T-cell (primary cell): ENCODE data around the gene TOP1. TPM values are rescaled to one million over a fixed set of nuclear protein-coding genes. Genes with fewer than 3 reads are reported as not detected.

Experiments
- ATAC-seq, 4 experiments: fragments of 200-7000 bp in 3 of 4; fragments of 150-1000 bp in 1 of 4; cut with Tn5 transposase; replicated peaks in 1 of 4; 1 replicate in 3 of 4; 2 replicates in 1 of 4; pipeline ENCODE4 v1.10.0; 2021; ENCODE audit warnings: moderate library complexity in 3 of 4, mild to moderate bottlenecking in 2 of 4, moderate number of reproducible peaks in 1 of 4
- CTCF ChIA-PET, 2 donors: fragments of 300-600 bp; sonication (Branson Sonifier 250); formaldehyde crosslinking; loops; one replicate each; lab custom pipeline; 2022; ENCODE audit warnings: antibody characterized with exemption in 2 of 2; lab: Charles Lee
- POLR2A ChIA-PET, 2 donors: fragments of 300-600 bp; sonication (Branson Sonifier 250); formaldehyde crosslinking; loops; one replicate each; lab custom pipeline; 2022; ENCODE audit warnings: antibody characterized with exemption in 2 of 2; lab: Charles Lee
- DNase-seq, 35 experiments: peaks; one replicate each; pipeline versions ENCODE4 v3.0.0 to v3.0.0-alpha.2; 2013 to 2023
- H3K27ac ChIP-seq: one replicate; pipeline ENCODE4 v1.5.1; 2013; ENCODE audit warnings: low read length
- H3K27me3 ChIP-seq, 2 experiments: replicated peaks in 1 of 2; 1 replicate in 1 of 2; 2 replicates in 1 of 2; pipeline versions ENCODE4 v1.6.1 to v1.7.0; 2013; ENCODE audit warnings: low read length in 1 of 2, mixed read lengths in 1 of 2; ENCODE audit not compliant: control insufficient read depth in 2 of 2, insufficient read depth in 2 of 2; ENCODE audit errors: extremely low read depth in 1 of 2
- H3K36me3 ChIP-seq, 2 donors: 1 replicate in 1 of 2; 2 replicates in 1 of 2; pipeline versions ENCODE4 v1.6.1 to v1.7.0; 2013; ENCODE audit warnings: low read length in 1 of 2; ENCODE audit not compliant: control insufficient read depth in 2 of 2, insufficient read depth in 1 of 2; ENCODE audit errors: extremely low read depth in 1 of 2
- H3K4me1 ChIP-seq, 2 experiments: 1 replicate in 1 of 2; 2 replicates in 1 of 2; pipeline versions ENCODE4 v1.6.1 to v1.7.0; 2013; ENCODE audit warnings: low read length in 2 of 2, mixed read lengths in 1 of 2; ENCODE audit not compliant: insufficient read depth in 2 of 2, control insufficient read depth in 1 of 2; ENCODE audit errors: extremely low read depth in 1 of 2
- H3K4me3 ChIP-seq, 2 donors: 1 replicate in 1 of 2; 2 replicates in 1 of 2; pipeline versions ENCODE4 v1.5.1 to v1.7.0; 2013; ENCODE audit warnings: mild to moderate bottlenecking in 2 of 2, low read length in 1 of 2, moderate library complexity in 1 of 2; ENCODE audit not compliant: control insufficient read depth in 1 of 2; ENCODE audit errors: extremely low read depth in 1 of 2
- H3K9me3 ChIP-seq: 2 replicates; pipeline ENCODE4 v1.7.0; 2013
- H3K27ac Mint-ChIP-seq, 2 donors: one replicate each; pipeline ENCODE4 v1.8.0; 2020 to 2021; ENCODE audit warnings: mild to moderate bottlenecking in 2 of 2, mixed read lengths in 2 of 2
- H3K27me3 Mint-ChIP-seq, 2 donors: one replicate each; pipeline ENCODE4 v1.8.0; 2021 to 2022; ENCODE audit warnings: mixed read lengths in 2 of 2
- H3K36me3 Mint-ChIP-seq: one replicate; pipeline ENCODE4 v1.8.0; 2021; ENCODE audit warnings: mixed read lengths
- H3K4me1 Mint-ChIP-seq, 3 donors: one replicate each; pipeline ENCODE4 v1.8.0; 2020 to 2022; ENCODE audit warnings: mixed read lengths in 3 of 3, mild to moderate bottlenecking in 1 of 3
- H3K4me3 Mint-ChIP-seq, 3 donors: one replicate each; pipeline ENCODE4 v1.8.0; 2020 to 2022; ENCODE audit warnings: mild to moderate bottlenecking in 3 of 3, mixed read lengths in 3 of 3, moderate library complexity in 3 of 3
- H3K9me3 Mint-ChIP-seq, 3 donors: one replicate each; pipeline ENCODE4 v1.8.0; 2020 to 2022; ENCODE audit warnings: mixed read lengths in 3 of 3
- WGBS: methylation state at CpG from one replicate; pipeline ENCODE4 v1.1.5; 2013; ENCODE audit warnings: missing lambda C conversion rate; ENCODE audit not compliant: insufficient coverage; 5-methylcytosine and 5-hydroxymethylcytosine counted together
- total RNA-seq, 35 experiments: library from RNA in 6 of 35; stranded (reverse) in 6 of 35; fragments of 120-200 nt in 1 of 35; gene quantifications; one replicate each; pipeline versions ENCODE4 v1.2.1 to v1.2.4 and lab custom pipeline; 2013 to 2026

TOP1 gene
- total RNA-seq, 5 donors from 2014 or later (not counting 1 experiment from before 2014, with no cell fraction given): 30.2 to 41.2 (median 38.1) TPM

- H3K27ac ChIP-seq: no peak overlapping the region
Observed at GRCh38 chr20:41006126-41006935, 22.3 kb upstream of the TOP1 start.

GRCh38 chr20:41006936-41007474, 21.6 kb upstream of the TOP1 start:
- no peak for ATAC-seq
- WGBS: 90% methylated on average over 2 of the region's 2 CpGs
- H3K27me3 ChIP-seq: no peaks in the 10 kb centered on the region
- H3K4me1 ChIP-seq: peaks cover 0 to 43% of the 10 kb centered on the region in 2 experiments
- Mint-ChIP-seq H3K4me1 (peaks cover 21 to 42% (median 27%) of the 10 kb centered on the region in 3 donors), H3K9me3 (no peaks in the 10 kb centered on the region), H3K4me3 (no peak overlapping the region), H3K27me3 (no peaks in the 10 kb centered on the region), H3K27ac (no peak overlapping the region), H3K36me3 (no peaks in the 10 kb centered on the region)
- H3K4me3 ChIP-seq: no peak overlapping the region
- DNase-seq: no peak
- ChIA-PET CTCF (no interaction called here), POLR2A (no interaction called here)
- no peaks in the 10 kb centered on the region for H3K36me3 ChIP-seq
- H3K9me3 ChIP-seq: no peaks in the 10 kb centered on the region
- no peak overlapping the region for H3K27ac ChIP-seq

More at GRCh38 chr20:41006126-41006935, 22.3 kb upstream of the TOP1 start:
- ATAC-seq: no peak
- no peaks in the 10 kb centered on the region for H3K27me3 Mint-ChIP-seq
- H3K9me3 Mint-ChIP-seq: no peaks in the 10 kb centered on the region
- Histone ChIP-seq H3K4me3 (no peak overlapping the region), H3K4me1 (peaks cover 0 to 39% of the 10 kb centered on the region in 2 experiments), H3K36me3 (no peaks in the 10 kb centered on the region), H3K27me3 (no peaks in the 10 kb centered on the region), H3K9me3 (no peaks in the 10 kb centered on the region)
- no peak overlapping the region for H3K27ac Mint-ChIP-seq
- H3K36me3 Mint-ChIP-seq: no peaks in the 10 kb centered on the region
- ChIA-PET POLR2A (no interaction called here), CTCF (interaction anchor here (0.8 to 1.3 kb wide), 2 partner anchors 16 kb away, joined by 3 read pairs; no protein-coding TSS in a partner anchor)
- H3K4me3 Mint-ChIP-seq: no peak overlapping the region
- 94% methylated on average over 9 of the region's 13 CpGs for WGBS
- peaks cover 14 to 35% (median 21%) of the 10 kb centered on the region in 3 donors for H3K4me1 Mint-ChIP-seq
- no peak for DNase-seq

GRCh38 chr20:41007481-41007880, 21.1 kb upstream of the TOP1 start:
- no peak overlapping the region for H3K4me3 ChIP-seq
- DNase-seq: no peak
- ChIA-PET CTCF (no interaction called here), POLR2A (interaction anchor here in 1 of 2 donors (0.5 kb wide), 1 partner anchor 35 kb away, joined by 15 read pairs; no protein-coding TSS in a partner anchor)
- no peak overlapping the region for H3K27ac ChIP-seq
- 97% methylated on average over 3 of the region's 3 CpGs for WGBS
- H3K4me1 Mint-ChIP-seq: peaks cover 26 to 47% (median 30%) of the 10 kb centered on the region in 3 donors
- no peaks in the 10 kb centered on the region for H3K27me3 ChIP-seq
- no peaks in the 10 kb centered on the region for H3K36me3 ChIP-seq
- no peaks in the 10 kb centered on the region for H3K9me3 ChIP-seq
- no peaks in the 10 kb centered on the region for H3K27me3 Mint-ChIP-seq
- H3K4me3 Mint-ChIP-seq: no peak overlapping the region
- H3K4me1 ChIP-seq: peaks cover 0 to 41% of the 10 kb centered on the region in 2 experiments
- H3K36me3 Mint-ChIP-seq: no peaks in the 10 kb centered on the region
- peak overlapping the region in 1 of 2 donors; percentile 13 for H3K27ac Mint-ChIP-seq
- no peaks in the 10 kb centered on the region for H3K9me3 Mint-ChIP-seq
- ATAC-seq: no peak

GRCh38 chr20:41009946-41010345, 18.7 kb upstream of the TOP1 start:
- H3K36me3 Mint-ChIP-seq: no peaks in the 10 kb centered on the region
- H3K4me1 Mint-ChIP-seq: peaks cover 24 to 34% (median 30%) of the 10 kb centered on the region in 3 donors
- ATAC-seq: no peak
- Histone ChIP-seq H3K9me3 (no peaks in the 10 kb centered on the region), H3K27me3 (no peaks in the 10 kb centered on the region), H3K4me3 (no peak overlapping the region), H3K36me3 (no peaks in the 10 kb centered on the region), H3K4me1 (peaks cover 2 to 29% of the 10 kb centered on the region in 2 experiments), H3K27ac (no peak overlapping the region)
- ChIA-PET CTCF (no interaction called here), POLR2A (no interaction called here)
- H3K4me3 Mint-ChIP-seq: no peak overlapping the region
- H3K27me3 Mint-ChIP-seq: no peaks in the 10 kb centered on the region
- no peak overlapping the region for H3K27ac Mint-ChIP-seq
- no peak for DNase-seq
- H3K9me3 Mint-ChIP-seq: no peaks in the 10 kb centered on the region
- WGBS: 100% methylated on average over 2 of the region's 3 CpGs

GRCh38 chr20:41011551-41012067, 17.0 kb upstream of the TOP1 start:
- Mint-ChIP-seq H3K27me3 (no peaks in the 10 kb centered on the region), H3K36me3 (no peaks in the 10 kb centered on the region), H3K9me3 (no peaks in the 10 kb centered on the region), H3K4me3 (peak overlapping the region in 1 of 3 donors; percentile 14), H3K4me1 (peaks cover 24 to 30% (median 30%) of the 10 kb centered on the region in 3 donors), H3K27ac (no peak overlapping the region)
- peaks cover 2 to 28% of the 10 kb centered on the region in 2 experiments for H3K4me1 ChIP-seq
- H3K36me3 ChIP-seq: no peaks in the 10 kb centered on the region
- 83% methylated on average over 1 of the region's 5 CpGs for WGBS
- no peaks in the 10 kb centered on the region for H3K9me3 ChIP-seq
- H3K27me3 ChIP-seq: no peaks in the 10 kb centered on the region
- H3K27ac ChIP-seq: no peak overlapping the region
- no peak overlapping the region for H3K4me3 ChIP-seq
- DNase-seq (peak in 1 of 35 experiments; percentile 31), ATAC-seq (peak in 3 of 4 experiments; percentile 11 to 60 (median 41))
- ChIA-PET CTCF (interaction anchor here in 1 of 2 donors (0.9 to 1.3 kb wide), 2 partner anchors 19 to 21 kb away, joined by 3 to 4 read pairs; no protein-coding TSS in a partner anchor), POLR2A (no interaction called here)

GRCh38 chr20:41014561-41015088, 14.0 kb upstream of the TOP1 start:
- no peaks in the 10 kb centered on the region for H3K9me3 Mint-ChIP-seq
- CTCF ChIA-PET: interaction anchor here in 1 of 2 donors (0.7 kb wide), 1 partner anchor 83 kb away, joined by 3 read pairs; no protein-coding TSS in a partner anchor

More at GRCh38 chr20:41014561-41015088, 14.0 kb upstream of the TOP1 start:
- no peaks in the 10 kb centered on the region for H3K27me3 Mint-ChIP-seq
- no peak overlapping the region for H3K27ac Mint-ChIP-seq
- H3K36me3 Mint-ChIP-seq: no peaks in the 10 kb centered on the region
- H3K4me1 Mint-ChIP-seq: peaks cover 14 to 17% (median 16%) of the 10 kb centered on the region in 3 donors
- Histone ChIP-seq H3K36me3 (no peaks in the 10 kb centered on the region), H3K4me3 (no peak overlapping the region), H3K27me3 (no peaks in the 10 kb centered on the region), H3K27ac (no peak overlapping the region), H3K4me1 (peaks cover 2 to 11% of the 10 kb centered on the region in 2 experiments), H3K9me3 (no peaks in the 10 kb centered on the region)
- H3K4me3 Mint-ChIP-seq: no peak overlapping the region
- ATAC-seq (no peak), DNase-seq (no peak)
- POLR2A ChIA-PET: no interaction called here
- WGBS: no CpG with 5 or more reads among the region's 6 CpGs
